Fibroblast of pulmonary artery (primary cell): ENCODE measurements around the gene MYH7B.

Experiments used
- DNase-seq: peaks from one replicate; pipeline ENCODE4 v3.0.0-alpha.2; 2010; ENCODE audit warnings: low read depth
- H3K4me3 ChIP-seq: replicated peaks from 2 replicates; pipeline ENCODE4 v1.5.1; 2011; ENCODE audit warnings: low read depth, mild to moderate bottlenecking, control low read depth, low read length, moderate library complexity
- CTCF ChIP-seq: IDR thresholded peaks from 2 replicates; pipeline ENCODE4 v1.5.1; 2011; ENCODE audit warnings: mild to moderate bottlenecking, control low read depth, low read length, inconsistent platforms; ENCODE audit errors: missing control alignments

Gene MYH7B

GRCh38 chr20:34996243-34997028, 40.8 kb downstream of the MYH7B start:
- no peak for DNase-seq
- H3K4me3 ChIP-seq = no peak overlapping the region
- TF ChIP-seq CTCF = no peak

DNA sequence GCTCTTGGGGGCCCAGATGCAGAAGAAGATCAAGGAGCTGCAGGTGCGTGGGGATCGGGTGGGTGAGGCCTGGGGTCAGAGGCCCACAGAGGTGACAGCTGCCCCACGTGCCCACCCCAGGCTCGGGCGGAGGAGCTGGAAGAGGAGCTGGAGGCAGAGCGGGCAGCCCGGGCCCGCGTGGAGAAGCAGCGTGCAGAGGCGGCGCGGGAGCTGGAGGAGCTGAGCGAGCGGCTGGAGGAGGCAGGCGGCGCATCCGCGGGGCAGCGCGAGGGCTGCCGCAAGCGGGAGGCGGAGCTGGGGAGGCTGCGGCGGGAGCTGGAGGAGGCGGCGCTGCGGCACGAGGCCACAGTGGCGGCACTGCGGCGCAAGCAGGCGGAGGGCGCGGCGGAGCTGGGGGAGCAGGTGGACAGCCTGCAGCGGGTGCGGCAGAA, 41.5 kb downstream of the MYH7B start:
- no peak for DNase-seq
- TF ChIP-seq CTCF = no peak
- no peak overlapping the region for H3K4me3 ChIP-seq

GRCh38 chr20:34997774-34998173, 42.1 kb downstream of the MYH7B start:
- no peak for DNase-seq
- no peak for TF ChIP-seq CTCF

GRCh38 chr20:34998331-34998950, 42.8 kb downstream of the MYH7B start:
- TF ChIP-seq CTCF = no peak
- no peak for DNase-seq
- no peak overlapping the region for H3K4me3 ChIP-seq

More at GRCh38 chr20:34997774-34998173, 42.1 kb downstream of the MYH7B start:
- H3K4me3 ChIP-seq = no peak overlapping the region

DNA sequence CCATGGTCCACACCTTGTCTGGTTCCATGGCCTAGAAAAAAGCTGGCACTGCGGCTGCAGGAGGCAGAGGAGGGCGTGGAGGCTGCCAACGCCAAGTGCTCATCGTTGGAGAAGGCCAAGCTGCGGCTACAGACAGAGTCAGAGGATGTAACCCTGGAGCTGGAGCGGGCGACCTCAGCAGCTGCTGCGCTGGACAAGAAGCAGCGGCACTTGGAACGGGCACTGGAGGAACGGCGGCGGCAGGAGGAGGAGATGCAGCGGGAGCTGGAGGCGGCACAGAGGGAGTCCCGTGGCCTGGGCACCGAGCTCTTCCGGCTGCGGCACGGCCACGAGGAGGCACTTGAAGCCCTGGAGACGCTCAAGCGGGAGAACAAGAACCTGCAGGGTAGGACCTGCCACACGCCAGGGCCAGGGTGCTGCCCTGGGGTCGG, 43.4 kb downstream of the MYH7B start:
- no peak for DNase-seq
- H3K4me3 ChIP-seq = no peak overlapping the region
- TF ChIP-seq CTCF = no peak

DNA sequence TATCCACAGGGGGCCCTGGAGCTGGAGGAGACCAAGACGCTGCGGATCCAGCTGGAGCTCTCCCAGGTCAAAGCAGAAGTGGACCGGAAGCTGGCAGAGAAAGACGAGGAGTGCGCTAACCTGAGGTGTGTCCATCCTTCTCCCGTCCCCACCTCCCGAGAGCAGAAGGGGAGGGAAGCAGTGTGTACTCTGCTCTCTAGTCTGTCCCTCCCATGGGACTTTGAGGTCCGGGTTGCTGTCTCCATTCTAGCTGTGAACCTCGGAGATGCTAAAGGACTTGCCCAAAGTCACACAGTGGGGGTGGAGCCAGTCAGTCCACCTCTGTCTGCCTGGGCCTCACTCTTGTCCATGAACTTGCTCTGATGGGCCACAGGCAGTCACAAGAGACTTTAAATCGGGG, 44.1 kb downstream of the MYH7B start:
- no peak overlapping the region for H3K4me3 ChIP-seq
- TF ChIP-seq CTCF = no peak
- DNase-seq = no peak
